ENCODE results near the gene DISP2. TPM values are rescaled to one million over a fixed set of nuclear protein-coding genes. Genes with fewer than 3 reads are reported as not detected.

Gene DISP2
- total RNA-seq, 1 experiment from 2014 or later = 1.3 TPM

- DNase-seq = no peak
- H3K4me1 Mint-ChIP-seq = peaks cover 9 to 19% of the 10 kb centered on the region in 2 experiments
- no CpG with 5 or more reads among the region's 15 CpGs for WGBS (ENCODE audit: extremely low coverage, insufficient read length, low lambda C conversion rate)
Measured at GRCh38 chr15:40346579-40347558, 11.2 kb upstream of the DISP2 start.

More at GRCh38 chr15:40346579-40347558, 11.2 kb upstream of the DISP2 start:
- H2BK15ac ChIP-seq (ENCODE audit: low read depth, low read length) = no peak overlapping the region
- no peaks in the 10 kb centered on the region for H3K9me3 Mint-ChIP-seq
- no peaks in the 10 kb centered on the region for H3K79me2 ChIP-seq (ENCODE audit: insufficient read depth, low read length)
- no peak overlapping the region for H3K9ac ChIP-seq (ENCODE audit: extremely low read depth, insufficient read length, low read length)
- H4K8ac ChIP-seq (replicated peaks; ENCODE audit: insufficient read length, low read depth, low read length) = no peak overlapping the region
- H4K91ac ChIP-seq (ENCODE audit: insufficient read length, low read depth, low read length) = no peak overlapping the region
- H2BK12ac ChIP-seq (ENCODE audit: insufficient read length, low read depth, low read length) = no peak overlapping the region
- H3K4ac ChIP-seq (ENCODE audit: low read depth, low read length) = no peak overlapping the region
- H3K23me2 ChIP-seq (ENCODE audit: insufficient read length, low read depth, low read length, poor library complexity, severe bottlenecking) = no peaks in the 10 kb centered on the region
- no peaks in the 10 kb centered on the region for H3K79me1 ChIP-seq (ENCODE audit: insufficient read depth, low read depth, low read length, poor library complexity, severe bottlenecking)
- no peaks in the 10 kb centered on the region for H3K9me3 ChIP-seq (ENCODE audit: control insufficient read depth, low read depth, low read length)
- H3K27ac Mint-ChIP-seq = peak overlapping the region in 2 of 3 experiments; percentile 2 to 89; a peak in 3 of 7 replicates
- no peak overlapping the region for H2BK20ac ChIP-seq (ENCODE audit: low read depth, low read length, poor library complexity, severe bottlenecking)
- H3K27me3 ChIP-seq (ENCODE audit: insufficient read depth, low read length) = no peaks in the 10 kb centered on the region
- H3K27me3 Mint-ChIP-seq (ENCODE audit: low read depth) = peaks cover 8% of the 10 kb centered on the region
- no peak overlapping the region for H2AFZ ChIP-seq (ENCODE audit: low read length)
- no peak overlapping the region for H2BK120ac ChIP-seq (ENCODE audit: low read depth, low read length, poor library complexity, severe bottlenecking)
- no peak overlapping the region for H3K23ac ChIP-seq (ENCODE audit: insufficient read length, low read depth, low read length)
- H3K27ac ChIP-seq (ENCODE audit: insufficient read length, low read depth, low read length) = no peak overlapping the region
- H4K5ac ChIP-seq (ENCODE audit: insufficient read length, low read depth, low read length) = no peak overlapping the region
- no peak overlapping the region for H2BK5ac ChIP-seq (ENCODE audit: insufficient read length, low read length)
- H3K4me2 ChIP-seq (ENCODE audit: insufficient read depth, insufficient read length, low read length) = no peak overlapping the region
- no peak overlapping the region for H3K18ac ChIP-seq (ENCODE audit: insufficient read length, low read depth, low read length)
- H3K4me1 ChIP-seq (ENCODE audit: insufficient read depth, low read length) = no peaks in the 10 kb centered on the region
- no peaks in the 10 kb centered on the region for H4K20me1 ChIP-seq (ENCODE audit: control insufficient read depth, insufficient read depth, insufficient read length)
- H3K56ac ChIP-seq (ENCODE audit: insufficient read length, low read depth, low read length) = no peak overlapping the region
- TF ChIP-seq CTCF (conservative IDR thresholded peaks at IDR 0.05) = no peak
- H2AK5ac ChIP-seq (ENCODE audit: insufficient read length, low read length) = no peak overlapping the region
- no peaks in the 10 kb centered on the region for H3K36me3 Mint-ChIP-seq (ENCODE audit: insufficient read depth in 1 of 3, low read depth in 3 of 3)
- H3K14ac ChIP-seq (ENCODE audit: insufficient read depth, low read length) = no peak overlapping the region; the same call in 1 of the 2 replicates
- no peak overlapping the region for H3T11ph ChIP-seq (ENCODE audit: low read length)
- no peak overlapping the region; a peak in 1 of 5 replicates for H3K4me3 Mint-ChIP-seq
